ENCODE measurements around the gene ZFPL1. TPM values are rescaled to one million over a fixed set of nuclear protein-coding genes. Genes with fewer than 3 reads are reported as not detected.
A peak's percentile ranks its signal among the peaks of the same experiment; 100 is the strongest.

ZFPL1 gene
- total RNA-seq, 2 donors from 2014 or later = 34.1 to 36.5 TPM

DNA sequence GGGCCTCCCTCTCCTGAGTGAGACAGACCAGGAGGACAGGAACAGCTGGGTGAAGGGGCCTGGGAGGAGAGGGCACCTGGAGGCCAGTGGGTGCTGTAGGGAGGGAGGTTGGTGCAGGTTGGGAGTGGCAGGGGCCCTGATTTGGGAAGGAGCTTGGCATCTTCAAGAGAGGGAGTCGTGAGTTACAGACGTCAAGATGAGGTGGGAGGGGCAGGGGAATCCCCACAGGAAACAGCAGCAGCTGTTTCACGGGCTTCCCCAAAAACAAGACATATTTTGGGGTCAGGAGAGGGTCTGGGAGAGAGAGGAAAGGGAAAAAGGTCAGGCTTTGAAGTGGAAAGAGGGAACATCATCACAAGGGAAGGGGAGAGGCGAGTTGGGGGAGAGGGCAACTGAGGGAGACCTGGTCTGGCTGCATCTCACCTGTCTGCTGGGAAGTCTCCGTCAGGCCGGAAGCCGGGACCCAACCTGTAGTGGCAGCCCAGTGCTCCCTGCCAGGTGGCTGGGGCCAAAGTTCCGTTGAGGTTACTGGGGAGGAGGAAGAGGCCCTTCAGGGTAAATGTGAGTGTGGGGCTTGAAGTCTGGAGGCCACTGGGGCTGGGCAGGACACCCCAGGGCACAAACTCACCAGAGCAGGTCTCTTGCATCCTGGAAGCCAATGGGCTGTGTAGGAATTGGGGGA lies 30.1 kb upstream of the ZFPL1 start:
- ATAC-seq = no peak
- Mint-ChIP-seq H3K36me3 (no peaks in the 10 kb centered on the region), H3K4me3 (no peak overlapping the region)

GRCh38 chr11:65055538-65055937 lies 28.5 kb upstream of the ZFPL1 start:
- no peak overlapping the region for H3K4me3 Mint-ChIP-seq
- peaks cover 0 to 6% of the 10 kb centered on the region in 2 donors for H3K4me1 Mint-ChIP-seq (ENCODE audit: low read depth in 2 of 2)
- no peak for DNase-seq (ENCODE audit: low spot score)
- no peaks in the 10 kb centered on the region for H3K36me3 Mint-ChIP-seq
- no peak for ATAC-seq
- H3K27me3 Mint-ChIP-seq = peaks cover 0 to 8% of the 10 kb centered on the region in 2 donors
- H3K9me3 Mint-ChIP-seq = no peaks in the 10 kb centered on the region
- H3K27ac Mint-ChIP-seq = no peak overlapping the region

More for the DNA sequence above, 30.1 kb upstream of the ZFPL1 start:
- DNase-seq (ENCODE audit: low spot score) = no peak
- H3K27me3 Mint-ChIP-seq = peaks cover 0 to 8% of the 10 kb centered on the region in 2 donors
- peaks cover 0 to 6% of the 10 kb centered on the region in 2 donors for H3K4me1 Mint-ChIP-seq (ENCODE audit: low read depth in 2 of 2)
- H3K27ac Mint-ChIP-seq = peak overlapping the region in 1 of 2 donors; percentile 85
- no peaks in the 10 kb centered on the region for H3K9me3 Mint-ChIP-seq

- Mint-ChIP-seq H3K9me3 (no peaks in the 10 kb centered on the region), H3K27me3 (peaks cover 0 to 11% of the 10 kb centered on the region in 2 donors), H3K36me3 (no peaks in the 10 kb centered on the region)
Observed at GRCh38 chr11:65056999-65057398, 27.0 kb upstream of the ZFPL1 start.

GRCh38 chr11:65057526-65057925 lies 26.5 kb upstream of the ZFPL1 start:
- no peak overlapping the region for H3K27ac Mint-ChIP-seq

More at GRCh38 chr11:65056999-65057398, 27.0 kb upstream of the ZFPL1 start:
- no peak for ATAC-seq
- H3K4me3 Mint-ChIP-seq = no peak overlapping the region
- H3K4me1 Mint-ChIP-seq (ENCODE audit: low read depth in 2 of 2) = peaks cover 0 to 6% of the 10 kb centered on the region in 2 donors
- DNase-seq (ENCODE audit: low spot score) = no peak
- no peak overlapping the region for H3K27ac Mint-ChIP-seq

DNA sequence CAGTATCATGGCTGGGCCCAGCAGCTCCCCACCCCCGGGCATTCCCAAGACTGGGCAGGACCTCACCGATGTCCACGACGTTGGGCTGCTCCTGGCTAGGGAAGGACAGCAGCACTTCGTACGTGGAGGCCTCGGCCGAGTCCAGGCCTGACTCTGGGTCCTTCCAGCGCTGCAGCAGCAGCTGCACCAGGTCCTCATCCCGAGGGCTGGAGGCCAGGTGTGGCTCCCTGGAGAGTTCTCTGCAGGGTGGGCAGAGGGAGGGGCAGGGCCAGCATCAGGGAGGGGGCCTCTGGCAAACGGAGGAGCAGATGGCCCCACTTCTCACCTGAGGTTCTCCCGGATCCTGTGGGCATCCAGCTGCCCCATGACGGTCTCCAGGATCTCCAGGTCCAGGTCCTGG lies 26.0 kb upstream of the ZFPL1 start:
- H3K4me1 Mint-ChIP-seq (ENCODE audit: low read depth in 2 of 2) = peaks cover 0 to 6% of the 10 kb centered on the region in 2 donors
- DNase-seq (ENCODE audit: low spot score) (no peak), ATAC-seq (no peak)
- no peaks in the 10 kb centered on the region for H3K36me3 Mint-ChIP-seq
- no peak overlapping the region for H3K27ac Mint-ChIP-seq
- peaks cover 0 to 15% of the 10 kb centered on the region in 2 donors for H3K27me3 Mint-ChIP-seq
- H3K4me3 Mint-ChIP-seq = no peak overlapping the region
- H3K9me3 Mint-ChIP-seq = no peaks in the 10 kb centered on the region

More at GRCh38 chr11:65057526-65057925, 26.5 kb upstream of the ZFPL1 start:
- Mint-ChIP-seq H3K9me3 (no peaks in the 10 kb centered on the region), H3K4me3 (no peak overlapping the region), H3K36me3 (no peaks in the 10 kb centered on the region), H3K4me1 (ENCODE audit: low read depth in 2 of 2) (peaks cover 0 to 6% of the 10 kb centered on the region in 2 donors), H3K27me3 (peaks cover 0 to 15% of the 10 kb centered on the region in 2 donors)
- ATAC-seq = peak in 1 of 2 donors; percentile 21
- DNase-seq (ENCODE audit: low spot score) = no peak

DNA sequence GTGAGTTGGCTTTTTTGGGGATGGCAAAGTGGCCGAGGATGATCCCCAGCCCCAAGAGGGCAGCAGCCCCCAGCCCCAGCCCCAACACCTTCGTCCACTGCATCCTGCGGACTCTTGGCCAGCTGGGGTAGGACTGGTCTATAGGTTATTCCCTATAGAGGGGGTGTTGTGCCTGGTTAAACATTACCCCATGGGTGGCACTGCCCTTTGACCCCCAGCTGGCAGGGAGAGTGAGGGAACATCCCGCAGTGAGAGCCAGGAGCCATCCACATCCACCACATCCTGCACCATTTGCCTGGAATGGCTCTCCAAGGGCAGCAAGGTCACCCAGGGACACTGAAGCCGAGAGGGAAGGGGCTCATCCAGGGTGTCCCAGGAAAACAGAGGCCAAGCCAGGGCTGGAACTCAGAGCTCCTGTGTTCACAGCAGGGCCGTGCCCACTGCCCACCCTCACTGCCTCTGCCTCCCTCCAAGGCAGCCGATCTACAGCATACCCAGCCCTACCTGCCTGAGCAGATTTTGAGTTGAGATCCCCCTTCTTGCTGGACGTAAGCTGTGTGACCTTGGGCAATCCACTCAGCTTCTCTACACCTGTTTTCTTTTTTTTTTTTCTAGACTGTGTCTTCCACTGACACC lies 25.5 kb upstream of the ZFPL1 start, which contains the start of gene NAALADL1:
NAALADL1 (minus strand) TSS at position 135 of the 636 bp plus-strand sequence; CDS start at position 103, 32 bp downstream.
- DNase-seq (ENCODE audit: low spot score) (no peak), ATAC-seq (peak in 1 of 2 donors; percentile 21)
- no peak within 1 kb of the TSS for H3K4me3 Mint-ChIP-seq
- no peaks in the 10 kb centered on the region for H3K36me3 Mint-ChIP-seq
- H3K27me3 Mint-ChIP-seq = peaks cover 0 to 15% of the 10 kb centered on the region in 2 donors
- H3K9me3 Mint-ChIP-seq = no peaks in the 10 kb centered on the region
- H3K27ac Mint-ChIP-seq = no peak within 1 kb of the TSS
- peaks cover 0 to 6% of the 10 kb centered on the region in 2 donors for H3K4me1 Mint-ChIP-seq (ENCODE audit: low read depth in 2 of 2)

DNA sequence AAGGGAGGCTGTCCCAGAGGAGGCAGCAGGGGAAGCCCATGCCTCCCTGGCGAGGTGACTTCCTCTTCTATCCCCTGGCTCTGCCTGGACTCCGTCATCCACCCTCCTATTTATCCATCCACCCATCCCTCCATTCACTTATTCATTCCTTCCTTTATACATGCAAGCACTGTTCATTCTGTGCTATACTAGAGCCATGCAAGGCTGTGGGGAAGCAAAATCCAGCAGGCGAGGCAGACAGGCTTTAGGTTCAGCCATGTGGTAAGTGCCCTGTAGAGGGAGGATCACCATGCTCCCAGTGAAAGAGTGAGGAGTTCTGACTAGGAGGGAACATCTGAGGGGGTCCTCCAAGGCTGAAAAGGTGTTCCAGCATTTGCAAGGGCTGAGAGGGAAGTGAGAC lies 24.5 kb upstream of the ZFPL1 start:
- ATAC-seq (no peak), DNase-seq (ENCODE audit: low spot score) (no peak)
- H3K9me3 Mint-ChIP-seq = no peaks in the 10 kb centered on the region
- H3K4me1 Mint-ChIP-seq (ENCODE audit: low read depth in 2 of 2) = no peaks in the 10 kb centered on the region
- H3K4me3 Mint-ChIP-seq = no peak overlapping the region
- no peaks in the 10 kb centered on the region for H3K36me3 Mint-ChIP-seq
- peaks cover 0 to 9% of the 10 kb centered on the region in 2 donors for H3K27me3 Mint-ChIP-seq
- H3K27ac Mint-ChIP-seq = no peak overlapping the region

GRCh38 chr11:65059959-65060824 lies 23.8 kb upstream of the ZFPL1 start:
- H3K27ac Mint-ChIP-seq = no peak overlapping the region
- ATAC-seq (no peak), DNase-seq (ENCODE audit: low spot score) (no peak)
- H3K27me3 Mint-ChIP-seq = peaks cover 0 to 9% of the 10 kb centered on the region in 2 donors
- H3K36me3 Mint-ChIP-seq = no peaks in the 10 kb centered on the region
- H3K4me3 Mint-ChIP-seq = no peak overlapping the region
- no peaks in the 10 kb centered on the region for H3K9me3 Mint-ChIP-seq
- H3K4me1 Mint-ChIP-seq (ENCODE audit: low read depth in 2 of 2) = no peaks in the 10 kb centered on the region

DNA sequence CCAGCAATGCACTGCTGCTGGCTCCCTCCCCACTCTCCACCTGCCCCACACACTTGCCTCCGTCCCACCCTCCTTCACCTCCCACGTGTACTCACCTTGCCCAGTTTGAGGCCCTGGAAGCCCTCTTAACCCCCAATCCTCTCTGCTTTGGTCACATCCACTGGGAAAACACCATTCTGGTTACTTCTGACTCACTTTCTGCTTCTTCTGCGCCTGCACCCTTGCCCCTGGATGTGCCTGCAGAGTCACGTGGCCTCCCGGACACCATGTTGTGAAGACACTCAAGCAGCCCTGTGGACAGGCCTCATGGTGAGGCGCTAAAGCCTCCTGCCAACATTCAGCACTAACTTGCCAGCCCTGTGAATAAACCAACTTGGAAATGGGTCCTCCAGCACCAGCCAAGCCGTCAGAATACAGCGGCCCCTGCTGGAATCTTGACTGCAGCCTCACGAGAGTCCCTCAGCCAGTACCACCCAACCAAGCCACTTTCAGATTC lies 23.1 kb upstream of the ZFPL1 start:
- no peak for DNase-seq (ENCODE audit: low spot score)
- H3K27me3 Mint-ChIP-seq = peaks cover 0 to 7% of the 10 kb centered on the region in 2 donors
- ATAC-seq = no peak
- no peaks in the 10 kb centered on the region for H3K36me3 Mint-ChIP-seq
- H3K4me1 Mint-ChIP-seq (ENCODE audit: low read depth in 2 of 2) = no peaks in the 10 kb centered on the region
- no peak overlapping the region for H3K27ac Mint-ChIP-seq
- no peak overlapping the region for H3K4me3 Mint-ChIP-seq
- no peaks in the 10 kb centered on the region for H3K9me3 Mint-ChIP-seq

DNA sequence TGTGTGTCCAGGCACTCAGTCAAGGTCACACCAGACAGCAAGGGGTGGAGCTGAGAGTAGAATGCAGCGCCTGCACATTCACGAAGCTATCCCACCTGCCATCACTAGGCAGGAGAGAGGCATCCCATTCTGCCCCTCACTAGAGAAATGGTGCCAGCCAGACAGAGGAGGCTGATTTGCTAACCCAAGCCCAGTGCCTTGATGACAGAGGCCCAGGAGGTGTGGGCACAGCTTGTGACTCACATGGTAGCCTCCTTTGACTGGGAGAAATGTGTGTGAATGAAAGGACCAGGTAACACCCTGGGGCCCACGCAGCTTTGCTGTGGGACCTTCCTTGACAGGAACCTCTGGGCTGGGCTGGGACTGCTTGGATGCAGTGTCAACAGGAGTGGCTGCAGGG lies 20.5 kb upstream of the ZFPL1 start:
- H3K4me3 Mint-ChIP-seq = no peak overlapping the region
- no peaks in the 10 kb centered on the region for H3K4me1 Mint-ChIP-seq (ENCODE audit: low read depth in 2 of 2)
- no peak overlapping the region for H3K27ac Mint-ChIP-seq
- peaks cover 0 to 7% of the 10 kb centered on the region in 2 donors for H3K27me3 Mint-ChIP-seq
- ATAC-seq (no peak), DNase-seq (ENCODE audit: low spot score) (no peak)
- H3K9me3 Mint-ChIP-seq = no peaks in the 10 kb centered on the region
- no peaks in the 10 kb centered on the region for H3K36me3 Mint-ChIP-seq

DNA sequence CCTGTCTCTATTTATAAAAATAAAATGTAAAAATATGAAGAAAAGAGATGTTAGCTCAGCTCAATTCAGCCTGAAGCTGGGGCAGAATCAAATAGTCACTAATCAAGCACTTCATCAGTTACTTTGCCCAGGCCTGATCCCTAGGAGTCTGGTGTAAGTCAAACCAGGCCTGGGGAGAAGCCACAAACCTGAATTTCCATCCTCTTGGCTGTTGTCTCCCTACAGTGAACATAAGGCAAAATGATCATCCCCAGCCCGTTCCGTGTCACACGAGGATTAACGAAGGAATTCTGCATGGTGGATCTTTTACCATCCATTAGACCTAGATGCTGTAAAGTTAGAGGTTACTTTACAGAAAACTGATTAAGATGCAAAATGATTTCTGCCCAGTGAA lies 19.2 kb upstream of the ZFPL1 start:
- Mint-ChIP-seq H3K4me3 (no peak overlapping the region), H3K9me3 (no peaks in the 10 kb centered on the region), H3K36me3 (no peaks in the 10 kb centered on the region), H3K27me3 (peaks cover 0 to 7% of the 10 kb centered on the region in 2 donors), H3K27ac (no peak overlapping the region), H3K4me1 (ENCODE audit: low read depth in 2 of 2) (no peaks in the 10 kb centered on the region)
- no peak for ATAC-seq
- DNase-seq (ENCODE audit: low spot score) = no peak

DNA sequence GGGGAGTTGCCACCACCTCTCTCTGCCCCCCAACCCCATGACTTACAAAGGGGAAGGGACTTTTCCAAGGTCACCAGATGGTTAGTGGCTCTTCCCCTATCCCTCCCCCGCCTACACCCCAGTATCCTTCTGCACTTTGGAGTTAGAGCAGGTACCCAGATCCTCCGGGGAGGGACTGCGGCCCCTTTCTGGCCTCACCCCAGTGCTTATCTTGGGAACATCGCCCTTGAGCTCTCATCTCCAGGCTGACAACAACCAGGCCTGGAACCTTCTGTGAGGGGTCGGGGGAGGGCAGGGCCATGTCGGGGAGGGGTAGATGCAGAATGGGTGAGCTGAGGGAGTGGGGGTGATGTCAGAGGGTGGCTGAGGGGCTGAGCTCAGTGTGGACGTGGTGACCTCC lies 18.2 kb upstream of the ZFPL1 start:
- DNase-seq (ENCODE audit: low spot score) (no peak), ATAC-seq (no peak)
- no peaks in the 10 kb centered on the region for H3K9me3 Mint-ChIP-seq
- no peak overlapping the region for H3K4me3 Mint-ChIP-seq
- no peaks in the 10 kb centered on the region for H3K36me3 Mint-ChIP-seq
- H3K4me1 Mint-ChIP-seq (ENCODE audit: low read depth in 2 of 2) = no peaks in the 10 kb centered on the region
- peaks cover 0 to 7% of the 10 kb centered on the region in 2 donors for H3K27me3 Mint-ChIP-seq
- no peak overlapping the region for H3K27ac Mint-ChIP-seq

DNA sequence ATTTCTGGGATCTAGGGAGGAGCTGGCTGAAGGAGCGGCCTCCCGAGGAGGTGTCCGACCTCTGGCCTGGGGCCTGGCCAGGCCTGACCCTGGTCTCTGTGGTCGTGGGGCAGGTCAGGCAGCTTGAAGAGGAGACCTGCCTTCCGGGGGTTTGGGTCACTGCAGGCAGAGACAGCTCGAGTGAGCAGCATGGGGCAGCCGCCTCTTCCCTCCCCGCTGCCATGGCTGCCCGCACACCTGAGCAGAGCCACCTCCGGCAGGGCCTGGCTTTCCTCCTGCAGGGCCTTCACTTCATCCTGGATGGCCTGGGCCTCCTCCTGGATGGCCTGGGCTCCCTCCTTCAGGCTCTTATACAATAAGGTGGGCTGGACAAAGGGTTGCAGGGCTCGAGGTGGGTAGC lies 17.7 kb upstream of the ZFPL1 start:
- H3K27me3 Mint-ChIP-seq = peaks cover 0 to 4% of the 10 kb centered on the region in 2 donors
- H3K9me3 Mint-ChIP-seq = no peaks in the 10 kb centered on the region
- H3K4me1 Mint-ChIP-seq (ENCODE audit: low read depth in 2 of 2) = no peaks in the 10 kb centered on the region
- H3K27ac Mint-ChIP-seq = no peak overlapping the region
- ATAC-seq (no peak), DNase-seq (ENCODE audit: low spot score) (no peak)
- no peak overlapping the region for H3K4me3 Mint-ChIP-seq
- no peaks in the 10 kb centered on the region for H3K36me3 Mint-ChIP-seq
